RWPE2 (cell line): Measurements from ENCODE around the gene ACSS2.
A peak's percentile ranks its signal among the peaks of the same experiment; 100 is the strongest.

Experiments
- ATAC-seq: fragments of 200-7000 bp; cut with Tn5 transposase; 3 replicates; pipeline ENCODE4 v1.9.1; 2021; ENCODE audit warnings: low read depth
- DNase-seq: peaks from one replicate; pipeline ENCODE4 v3.0.0-alpha.2; 2020; ENCODE audit warnings: low spot score
- H3K27ac ChIP-seq: fragments of 450-650 bp; 2 replicates; pipeline ENCODE4 v1.5.1; 2017; ENCODE audit warnings: mild to moderate bottlenecking; ENCODE audit not compliant: poor library complexity, severe bottlenecking
- H3K27me3 ChIP-seq: fragments of 250-450 bp; sonication (Bioruptor Pico); 2 replicates; pipeline ENCODE4 v1.5.1; 2021; ENCODE audit warnings: mild to moderate bottlenecking, moderate library complexity; ENCODE audit not compliant: insufficient read depth, poor library complexity, severe bottlenecking
- H3K36me3 ChIP-seq: fragments of 250-450 bp; sonication (Bioruptor Pico); 2 replicates; pipeline ENCODE4 v1.5.1; 2020; ENCODE audit warnings: low read depth, mild to moderate bottlenecking, moderate library complexity
- H3K4me1 ChIP-seq: fragments of 250-450 bp; sonication (Bioruptor Pico); 2 replicates; pipeline ENCODE4 v1.5.1; 2021; ENCODE audit warnings: mild to moderate bottlenecking, moderate library complexity; ENCODE audit not compliant: insufficient read depth, poor library complexity, severe bottlenecking
- H3K4me3 ChIP-seq: fragments of 250-450 bp; sonication (Bioruptor Pico); 2 replicates; pipeline ENCODE4 v1.5.1; 2021; ENCODE audit warnings: mild to moderate bottlenecking, moderate library complexity; ENCODE audit not compliant: severe bottlenecking
- H3K9me3 ChIP-seq: fragments of 250-450 bp; sonication (Bioruptor Pico); 2 replicates; pipeline ENCODE4 v1.5.1; 2021; ENCODE audit warnings: mild to moderate bottlenecking, moderate library complexity; ENCODE audit not compliant: severe bottlenecking
- CTCF ChIP-seq: fragments of 450-650 bp; IDR thresholded peaks from one replicate; pipeline ENCODE4 v1.5.1; 2017; ENCODE audit warnings: mild to moderate bottlenecking, moderate library complexity; ENCODE audit not compliant: poor library complexity, severe bottlenecking

ACSS2 gene

GRCh38 chr20:34943808-34944567, 67.6 kb downstream of the ACSS2 start:
- Histone ChIP-seq H3K4me3 (no peak overlapping the region), H3K36me3 (peaks cover 93% of the 10 kb centered on the region), H3K9me3 (no peaks in the 10 kb centered on the region), H3K27ac (peak overlapping the region; percentile 71), H3K27me3 (no peaks in the 10 kb centered on the region), H3K4me1 (peaks cover 55% of the 10 kb centered on the region)
- DNase-seq (peak; percentile 99), ATAC-seq (peak; percentile 74)
- no peak for TF ChIP-seq CTCF

GRCh38 chr20:34945315-34946077, 69.1 kb downstream of the ACSS2 start:
- Histone ChIP-seq H3K36me3 (peaks cover 93% of the 10 kb centered on the region), H3K4me1 (peaks cover 58% of the 10 kb centered on the region), H3K27me3 (no peaks in the 10 kb centered on the region), H3K9me3 (no peaks in the 10 kb centered on the region), H3K4me3 (no peak overlapping the region), H3K27ac (peak overlapping the region; percentile 71)
- ATAC-seq (peak; percentile 31; the same call in 2 of the 3 replicates), DNase-seq (no peak)
- no peak for TF ChIP-seq CTCF

- TF ChIP-seq CTCF = no peak
- H3K4me1 ChIP-seq = peaks cover 63% of the 10 kb centered on the region
- H3K36me3 ChIP-seq = peaks cover 93% of the 10 kb centered on the region
- ATAC-seq = no peak
- H3K27ac ChIP-seq = peak overlapping the region; percentile 71
- no peaks in the 10 kb centered on the region for H3K27me3 ChIP-seq
- H3K4me3 ChIP-seq = no peak overlapping the region
- no peaks in the 10 kb centered on the region for H3K9me3 ChIP-seq
- no peak for DNase-seq
These were observed 70.2 kb downstream of the ACSS2 start for GRCh38 chr20:34946661-34947060.

- no peak for TF ChIP-seq CTCF
- Histone ChIP-seq H3K4me1 (peaks cover 63% of the 10 kb centered on the region), H3K27me3 (no peaks in the 10 kb centered on the region), H3K4me3 (no peak overlapping the region), H3K27ac (peak overlapping the region; percentile 71), H3K36me3 (peaks cover 91% of the 10 kb centered on the region), H3K9me3 (no peaks in the 10 kb centered on the region)
- DNase-seq = no peak
- no peak for ATAC-seq
These were observed 70.9 kb downstream of the ACSS2 start for GRCh38 chr20:34947336-34947735.

- TF ChIP-seq CTCF = peak; percentile 71
- H3K36me3 ChIP-seq = peaks cover 85% of the 10 kb centered on the region
- DNase-seq (no peak), ATAC-seq (peak; percentile 71)
- no peaks in the 10 kb centered on the region for H3K9me3 ChIP-seq
- no peak overlapping the region for H3K4me3 ChIP-seq
- no peaks in the 10 kb centered on the region for H3K27me3 ChIP-seq
- peaks cover 68% of the 10 kb centered on the region for H3K4me1 ChIP-seq
- no peak overlapping the region for H3K27ac ChIP-seq
These were observed 71.6 kb downstream of the ACSS2 start for GRCh38 chr20:34948030-34948429.
